GM21786 (cell line): ENCODE measurements around the gene TLX3.
"Not testable (repeated sequence)": the region's sequence is repeated elsewhere in the genome, so short reads cannot be mapped to it uniquely, and the experiment has no call there.

Source experiments
- ATAC-seq: cut with Tn5 transposase; IDR thresholded peaks from one replicate; pipeline ENCODE4 v1.9.1; 2021; ENCODE audit not compliant: unreplicated experiment

Gene TLX3

DNA sequence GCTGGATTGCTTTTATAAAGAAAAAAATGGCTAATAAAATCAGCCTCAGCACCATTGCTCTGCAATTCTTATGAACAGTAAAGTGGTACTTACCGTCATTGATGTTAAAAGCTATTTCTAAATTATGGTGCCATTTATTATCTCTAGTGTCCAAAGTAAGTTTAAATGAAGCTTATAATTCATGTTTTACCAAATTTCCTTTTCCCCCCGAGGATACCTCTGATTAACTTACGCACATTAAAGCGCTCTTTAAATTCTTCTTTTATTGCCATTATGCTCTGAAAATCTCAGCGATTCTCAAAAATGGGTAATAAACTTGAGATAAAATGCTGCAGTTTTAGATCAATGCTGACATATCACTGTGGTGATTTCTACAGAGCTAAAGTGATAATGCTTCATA is 13.5 kb downstream of the TLX3 start:
- no peak for ATAC-seq

- no peak for ATAC-seq
Measured at GRCh38 chr5:171323007-171323406, 14.0 kb downstream of the TLX3 start.

DNA sequence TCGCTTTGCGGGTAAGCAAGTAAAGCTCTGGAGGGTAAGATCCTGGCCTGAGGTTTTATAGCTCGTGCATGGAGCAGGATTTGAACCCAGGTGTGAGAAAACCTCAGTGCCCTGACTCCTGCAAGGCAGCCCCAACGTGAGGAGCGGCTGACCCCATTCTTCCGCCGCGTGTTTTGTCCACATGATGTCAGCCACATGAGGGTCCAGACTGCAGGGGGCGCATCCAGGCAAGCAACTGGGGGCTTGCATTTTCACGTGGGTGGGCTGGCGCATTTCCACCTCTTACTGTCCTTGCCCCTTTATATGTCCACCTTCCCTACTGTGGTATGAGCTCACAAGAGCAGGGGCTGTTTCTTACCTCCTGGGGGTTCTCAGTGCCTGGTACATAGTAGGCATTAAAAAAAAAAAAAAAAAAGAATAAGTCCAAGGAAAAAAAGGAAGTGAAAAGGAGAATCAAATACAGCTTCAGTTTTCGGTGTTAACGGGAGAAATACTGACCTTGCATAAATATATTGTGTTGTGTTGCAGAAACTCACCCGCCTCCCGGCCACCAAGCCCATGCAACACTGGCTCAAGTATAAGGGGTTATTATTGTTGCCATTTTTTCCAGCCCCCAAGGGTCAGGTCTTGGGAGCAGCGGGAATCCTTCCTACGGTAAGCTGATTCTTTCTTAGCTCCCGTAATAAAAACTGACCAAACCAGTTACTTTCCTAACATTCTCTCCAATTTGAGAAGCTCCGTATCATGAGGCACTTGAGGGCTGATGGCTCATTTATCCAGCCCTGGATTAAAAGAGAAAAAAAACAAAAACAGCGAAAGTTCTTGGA is 15.0 kb downstream of the TLX3 start:
- ATAC-seq = no peak

GRCh38 chr5:171330021-171330420 is 21.0 kb downstream of the TLX3 start:
- no peak for ATAC-seq

- no peak for ATAC-seq
Measured at GRCh38 chr5:171335616-171336015, 26.6 kb downstream of the TLX3 start.

GRCh38 chr5:171336521-171337209 is 27.6 kb downstream of the TLX3 start:
- ATAC-seq = no peak

- no peak for ATAC-seq
Measured at GRCh38 chr5:171337210-171337569, 28.1 kb downstream of the TLX3 start.

- ATAC-seq = no peak
Measured at GRCh38 chr5:171340042-171340441, 31.0 kb downstream of the TLX3 start.

DNA sequence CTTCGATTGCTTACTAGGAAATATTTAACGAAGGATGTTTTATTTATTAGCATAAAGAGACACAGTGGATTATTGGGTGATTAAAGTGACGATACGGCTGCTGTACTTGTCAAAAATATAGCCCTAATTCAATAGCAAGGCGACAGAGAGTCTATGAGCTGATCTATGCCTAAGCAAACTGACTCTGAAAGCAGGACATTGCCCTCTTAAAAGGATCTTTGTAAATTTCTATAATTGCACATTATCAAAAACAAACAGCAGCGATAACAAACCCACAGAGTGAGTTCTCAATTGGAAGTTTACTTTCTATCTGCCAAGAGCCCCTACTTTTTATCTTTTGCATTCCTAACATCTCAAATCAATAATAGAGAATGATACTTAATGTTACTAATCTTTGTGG is 31.4 kb downstream of the TLX3 start:
- no peak for ATAC-seq

GRCh38 chr5:171342362-171343111 is 33.5 kb downstream of the TLX3 start:
- peak; percentile 72 for ATAC-seq

DNA sequence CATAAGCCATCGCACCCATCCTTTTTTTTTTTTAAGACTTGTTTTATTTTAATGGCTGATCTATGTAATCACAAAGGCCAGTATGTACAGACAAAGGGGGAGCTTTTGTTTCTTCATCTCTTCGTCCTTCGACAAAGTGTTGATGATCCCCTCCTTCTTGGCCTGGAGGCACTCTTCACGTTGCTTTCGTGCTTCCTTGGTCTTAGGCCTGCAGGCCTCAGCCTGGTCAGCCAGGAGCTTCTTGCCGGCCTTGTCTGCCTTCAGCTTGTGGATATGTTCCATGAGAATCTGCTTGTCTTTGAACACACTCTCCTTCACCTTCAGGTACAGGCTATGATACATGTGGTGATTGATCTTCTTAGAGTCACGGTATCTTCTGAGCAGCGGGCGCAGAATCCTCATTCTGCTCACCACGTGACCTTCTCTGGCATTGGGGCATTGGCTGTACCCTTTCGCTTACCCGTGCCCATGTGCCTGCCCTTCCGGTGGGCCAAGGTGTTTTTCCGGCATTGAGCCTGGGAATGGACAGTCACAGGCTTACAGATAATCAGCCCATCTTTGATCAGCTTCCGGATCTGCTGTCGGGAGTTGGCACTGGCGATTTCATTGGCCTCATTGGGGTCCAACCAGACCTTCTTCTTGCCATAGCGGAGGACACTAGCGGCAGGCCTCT is 36.0 kb downstream of the TLX3 start:
- no peak for ATAC-seq

DNA sequence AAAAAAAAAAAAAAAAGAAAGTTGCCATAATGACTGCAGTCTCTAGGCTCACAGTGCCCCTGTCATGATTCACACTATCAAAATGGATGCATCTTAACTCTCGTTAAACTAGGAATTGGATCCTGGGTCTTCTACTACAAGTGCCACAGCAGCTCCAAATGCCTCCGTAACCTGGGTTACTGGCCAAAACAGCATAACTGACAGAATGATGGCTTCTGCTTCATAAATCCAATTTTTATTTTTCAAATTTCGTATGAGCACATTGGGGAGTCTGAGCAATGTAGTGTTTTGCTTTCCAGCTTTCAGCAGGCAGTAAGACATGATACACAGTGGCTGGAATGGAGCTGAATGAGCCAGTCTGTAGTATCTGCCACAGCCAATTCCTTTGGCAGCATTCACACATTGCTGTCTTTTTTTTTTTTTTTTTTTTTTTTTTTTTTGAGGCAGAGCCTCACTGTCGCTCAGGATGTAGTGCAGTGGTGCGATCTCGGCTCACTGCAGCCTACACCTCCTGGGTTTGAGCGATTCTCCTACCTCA is 42.6 kb downstream of the TLX3 start:
- no peak for ATAC-seq

DNA sequence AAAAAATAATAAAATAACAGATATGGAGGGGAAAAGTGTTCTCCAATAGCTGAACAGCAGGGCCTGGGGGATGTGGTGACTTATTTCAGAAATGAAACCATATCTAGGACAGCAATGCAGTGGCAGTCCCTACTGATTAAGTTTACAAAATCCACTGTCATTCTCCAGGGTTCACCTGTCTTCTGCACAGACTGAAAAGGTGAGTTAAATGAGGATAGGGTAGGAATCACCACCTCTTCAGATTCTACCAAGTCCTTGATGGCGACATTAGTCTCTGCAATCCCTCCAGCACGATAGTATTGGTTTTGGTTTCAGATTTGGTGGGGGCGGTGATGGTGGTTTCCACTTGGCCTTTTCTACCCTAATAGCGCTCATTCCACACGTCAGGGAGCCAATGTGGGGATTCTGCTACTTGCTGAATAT is 46.3 kb downstream of the TLX3 start:
- peak; percentile 98 for ATAC-seq

- no peak for ATAC-seq
Measured at GRCh38 chr5:171357843-171358242, 48.8 kb downstream of the TLX3 start.

- not testable (repeated sequence) for ATAC-seq
Measured at GRCh38 chr5:171361151-171361550, 52.1 kb downstream of the TLX3 start.
